Measurements from ENCODE around the gene MDC1.
"Not testable (repeated sequence)": the region's sequence is repeated elsewhere in the genome, so short reads cannot be mapped to it uniquely, and the experiment has no call there.

Gene MDC1

GRCh38 chr6:30717129-30717844 lies at the start of gene MDC1:
TSS of gene MDC1 (minus strand) at chr6:30717281. CDS start at chr6:30715175, 2,106 bp downstream.
- DNase-seq (ENCODE audit: low spot score), result peak; percentile 100
- peak; percentile 92 for FAIRE-seq

DNA sequence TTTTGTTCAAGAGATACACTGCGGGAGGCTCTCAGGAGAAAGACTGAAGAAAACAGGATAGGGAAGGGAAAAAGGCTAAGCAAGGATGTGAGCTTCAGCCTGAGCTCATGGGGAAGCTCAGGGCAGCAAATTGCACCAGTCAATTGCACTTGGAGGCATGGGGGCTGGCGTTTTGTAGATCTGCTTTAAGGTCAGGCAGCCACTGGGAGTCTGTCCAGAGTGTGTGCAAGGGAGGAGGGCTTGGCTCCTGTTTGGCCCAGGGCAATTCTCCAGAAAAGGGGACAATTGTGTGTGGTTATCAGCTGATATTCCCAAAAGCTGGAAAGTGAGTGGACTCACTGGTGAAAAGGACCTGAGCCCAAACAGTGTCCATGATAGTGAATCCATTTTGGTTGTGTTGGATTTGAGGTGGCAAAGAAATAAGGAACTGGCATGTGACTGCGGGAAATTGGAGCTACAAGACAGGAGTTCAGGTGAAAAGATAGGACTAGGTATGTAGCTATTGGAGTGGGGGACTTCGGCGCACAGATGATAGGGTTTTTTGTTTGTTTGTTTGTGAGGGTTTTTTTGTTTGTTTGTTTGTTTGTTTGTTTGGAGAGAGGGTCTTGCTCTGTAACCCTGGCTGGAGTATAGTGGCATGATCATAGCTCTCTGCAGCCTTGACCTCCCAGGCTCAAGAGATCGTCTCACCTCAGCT lies 49.5 kb upstream of the MDC1 start:
- FAIRE-seq, result no peak
- no peak for DNase-seq (ENCODE audit: low spot score)

DNA sequence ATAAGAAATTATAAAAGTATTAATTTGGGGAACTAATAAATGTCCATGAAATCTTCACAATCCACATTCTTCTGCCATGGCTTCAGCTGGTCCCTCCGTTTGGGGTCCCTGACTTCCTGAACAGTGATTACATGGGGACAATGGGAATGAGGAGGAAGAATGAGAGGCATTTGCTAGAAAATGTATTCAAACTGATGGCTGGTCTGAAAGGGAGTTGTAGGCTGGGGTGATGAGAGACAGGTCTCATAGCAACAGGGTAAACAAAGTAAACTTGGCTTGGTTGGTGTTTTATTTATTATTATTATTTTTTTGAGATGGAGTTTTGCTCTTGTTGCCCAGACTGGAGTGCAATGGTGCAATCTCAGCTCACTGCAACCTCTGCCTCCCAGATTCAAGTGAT lies 48.4 kb upstream of the MDC1 start:
- not testable (repeated sequence) for DNase-seq (ENCODE audit: low spot score); FAIRE-seq

DNA sequence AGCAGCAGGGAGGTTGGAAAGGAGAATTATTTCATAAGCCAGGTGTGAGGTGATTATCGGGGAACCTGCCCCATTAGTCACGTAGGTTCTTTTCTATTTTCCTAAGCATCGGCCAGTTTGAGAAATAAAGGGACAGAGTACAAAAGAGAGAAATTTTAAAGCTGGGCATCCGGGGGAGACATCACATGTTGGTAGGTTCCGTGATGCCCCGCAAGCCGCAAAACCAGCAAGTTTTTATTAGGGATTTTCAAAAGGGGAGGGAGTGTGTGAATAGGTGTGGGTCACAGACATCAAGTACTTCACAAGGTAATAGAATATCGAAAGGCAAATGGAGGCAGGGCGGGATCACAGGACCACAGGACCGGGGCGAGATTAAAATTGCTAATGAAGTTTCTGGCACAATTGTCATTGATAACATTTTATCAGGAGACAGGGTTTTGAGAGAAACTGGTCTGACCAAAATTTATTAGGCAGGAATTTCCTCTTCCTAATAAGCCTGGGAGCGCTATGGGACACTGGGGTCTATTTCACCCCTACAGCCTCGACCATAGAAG lies 47.5 kb upstream of the MDC1 start:
- DNase-seq (ENCODE audit: low spot score); FAIRE-seq: not testable (repeated sequence)

DNA sequence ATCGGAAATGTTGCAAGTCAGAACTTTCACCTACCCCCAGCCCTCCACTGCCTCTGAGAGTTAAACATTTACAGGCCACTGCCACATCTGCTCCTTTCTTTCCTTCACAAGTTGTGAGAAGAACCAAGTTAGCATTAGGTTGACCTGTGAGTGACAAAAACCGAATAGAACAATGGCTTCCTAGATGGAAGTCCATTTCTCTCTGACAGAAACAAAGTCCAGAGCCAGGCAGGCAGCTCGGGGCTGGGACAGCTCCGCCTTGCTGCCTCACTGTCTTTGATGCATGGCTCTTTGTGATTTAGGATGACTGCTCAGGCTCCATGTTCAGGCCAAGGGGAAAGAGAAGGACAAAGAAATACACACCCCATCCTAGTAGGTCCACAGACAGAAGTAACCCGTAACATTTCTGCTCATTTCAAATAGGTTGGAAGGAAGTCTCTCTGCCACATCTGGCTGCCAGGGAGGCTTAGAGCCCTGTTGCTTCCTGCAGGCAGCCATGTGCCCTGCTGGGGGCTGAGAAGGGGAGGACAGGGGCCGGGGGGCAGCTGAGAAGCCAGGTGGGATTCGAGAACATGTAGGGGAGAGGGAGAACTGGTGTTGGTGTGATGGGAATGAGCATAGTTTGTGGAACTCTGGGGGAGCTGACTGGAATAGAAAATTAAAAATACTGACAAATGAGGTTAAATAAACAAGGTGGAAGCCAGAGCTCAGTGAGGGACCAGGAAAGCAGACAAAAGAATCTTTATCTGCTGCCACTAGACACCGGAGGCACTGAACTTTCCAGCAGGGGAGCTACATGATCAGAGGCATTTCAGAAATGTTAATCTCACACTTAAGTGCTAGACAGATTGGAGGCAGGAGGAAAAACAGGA lies 46.8 kb upstream of the MDC1 start:
- no peak for FAIRE-seq
- peak; percentile 50 for DNase-seq (ENCODE audit: low spot score)

- DNase-seq (ENCODE audit: low spot score) (no peak), FAIRE-seq (no peak)
These were observed 46.1 kb upstream of the MDC1 start for GRCh38 chr6:30763155-30763617.

GRCh38 chr6:30761791-30762429 lies 44.8 kb upstream of the MDC1 start:
- no peak for DNase-seq (ENCODE audit: low spot score)
- FAIRE-seq, result no peak

GRCh38 chr6:30760549-30760948 lies 43.5 kb upstream of the MDC1 start:
- DNase-seq (ENCODE audit: low spot score) (no peak), FAIRE-seq (no peak)

GRCh38 chr6:30759575-30760239 lies 42.6 kb upstream of the MDC1 start:
- FAIRE-seq (peak; percentile 74), DNase-seq (ENCODE audit: low spot score) (peak; percentile 96)

DNA sequence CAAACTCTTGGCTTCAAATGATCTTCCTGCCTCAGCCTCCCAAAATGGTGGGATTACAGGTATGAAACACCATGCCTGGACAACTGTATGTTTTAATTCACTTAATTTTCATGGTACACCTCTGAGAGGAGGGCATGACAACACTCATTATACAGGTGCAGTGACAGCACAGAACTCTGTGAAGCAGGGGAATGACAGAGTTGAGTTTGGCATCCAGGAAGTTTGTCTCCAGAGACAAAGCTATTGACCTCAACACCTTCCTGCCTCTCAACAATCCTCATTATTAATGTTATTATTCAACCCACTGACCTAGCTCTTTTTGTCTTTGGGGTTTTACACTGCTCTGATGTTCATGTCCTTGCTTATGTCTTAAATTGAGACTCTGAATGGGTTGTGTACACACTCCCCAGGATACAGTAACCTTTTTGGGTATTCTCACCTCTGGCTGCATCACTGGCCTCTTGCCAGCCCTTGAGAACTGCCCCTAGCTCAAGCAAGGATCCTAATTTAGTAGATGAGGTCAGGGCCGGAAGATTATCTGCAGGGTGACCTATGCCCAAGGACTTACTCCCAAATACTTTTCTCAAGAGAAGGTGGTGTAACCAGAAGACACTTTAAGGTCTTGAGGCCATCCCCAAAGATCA lies 40.3 kb upstream of the MDC1 start:
- no peak for FAIRE-seq

DNA sequence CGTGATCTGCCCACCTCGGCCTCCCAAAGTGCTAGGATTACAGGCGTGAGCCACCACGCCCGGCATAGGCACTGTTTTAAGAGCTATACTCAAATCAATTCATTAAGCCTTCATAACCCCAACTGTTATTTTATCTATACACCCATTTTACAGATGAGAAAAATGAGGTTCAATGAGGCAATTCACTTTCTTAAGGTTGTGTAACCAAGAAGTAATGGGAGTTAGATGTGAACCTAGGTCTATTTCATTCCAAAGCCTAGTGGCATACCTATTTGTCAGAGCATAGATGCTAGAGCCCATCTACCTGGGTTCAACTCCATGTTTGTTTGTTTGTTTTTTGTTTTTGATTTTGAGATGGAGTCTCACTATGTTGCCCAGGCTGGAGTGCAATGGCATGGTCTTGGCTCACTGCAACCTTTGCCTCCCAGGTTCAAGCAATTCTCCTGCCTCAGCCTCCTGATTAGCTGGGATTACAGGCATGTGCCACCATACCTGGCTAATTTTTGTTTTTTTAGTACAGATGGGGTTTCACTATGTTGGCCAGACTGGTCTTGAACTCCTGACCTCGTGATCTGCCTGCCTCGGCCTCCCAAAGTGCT lies 39.4 kb upstream of the MDC1 start:
- not testable (repeated sequence) for FAIRE-seq; DNase-seq (ENCODE audit: low spot score)

More for the DNA sequence above, 40.3 kb upstream of the MDC1 start:
- DNase-seq (ENCODE audit: low spot score), result no peak

DNA sequence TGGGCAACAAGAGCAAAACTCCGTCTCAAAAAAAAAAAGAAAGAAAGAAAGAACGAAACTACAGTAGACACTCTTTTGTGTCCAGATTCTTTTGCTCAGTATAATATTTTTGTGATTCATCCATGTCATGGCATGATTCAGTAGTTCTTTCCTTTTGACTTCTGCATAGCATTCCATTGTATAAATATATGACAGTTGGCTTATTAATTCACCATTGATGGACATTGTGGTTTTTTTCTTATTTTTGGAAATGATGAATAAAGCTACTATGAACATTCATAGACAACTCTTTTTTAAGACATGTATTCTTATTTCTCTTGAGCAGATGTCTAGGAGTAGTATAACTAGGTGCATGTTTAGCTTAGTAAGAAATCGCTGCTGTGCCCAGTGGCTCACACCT lies 37.5 kb upstream of the MDC1 start:
- DNase-seq (ENCODE audit: low spot score), result peak; percentile 16
- no peak for FAIRE-seq

GRCh38 chr6:30752157-30752927 lies 35.3 kb upstream of the MDC1 start:
- DNase-seq (ENCODE audit: low spot score) (peak; percentile 100), FAIRE-seq (peak; percentile 91)

GRCh38 chr6:30750379-30750668 lies 33.2 kb upstream of the MDC1 start:
- no peak for FAIRE-seq
- no peak for DNase-seq (ENCODE audit: low spot score)

- FAIRE-seq (no peak), DNase-seq (ENCODE audit: low spot score) (peak; percentile 67)
These were observed 32.7 kb upstream of the MDC1 start for GRCh38 chr6:30749554-30750378.

- DNase-seq (ENCODE audit: low spot score) (peak; percentile 37), FAIRE-seq (no peak)
These were observed 31.9 kb upstream of the MDC1 start for GRCh38 chr6:30748851-30749540.

Measured in RCC 7860 (cell line).